ENCODE measurements around the gene ABCD3.
"Not testable (repeated sequence)": the region's sequence is repeated elsewhere in the genome, so short reads cannot be mapped to it uniquely, and the experiment has no call there.

ABCD3 gene

GRCh38 chr1:94416901-94417727 is 1.1 kb upstream of the ABCD3 start:
- no peak for DNase-seq

- no peak for DNase-seq
Observed at GRCh38 chr1:94417728-94417977, 536 bp upstream of the ABCD3 start.

- no peak for DNase-seq
Observed at GRCh38 chr1:94418664-94419655, 771 bp downstream of the ABCD3 start.

DNA sequence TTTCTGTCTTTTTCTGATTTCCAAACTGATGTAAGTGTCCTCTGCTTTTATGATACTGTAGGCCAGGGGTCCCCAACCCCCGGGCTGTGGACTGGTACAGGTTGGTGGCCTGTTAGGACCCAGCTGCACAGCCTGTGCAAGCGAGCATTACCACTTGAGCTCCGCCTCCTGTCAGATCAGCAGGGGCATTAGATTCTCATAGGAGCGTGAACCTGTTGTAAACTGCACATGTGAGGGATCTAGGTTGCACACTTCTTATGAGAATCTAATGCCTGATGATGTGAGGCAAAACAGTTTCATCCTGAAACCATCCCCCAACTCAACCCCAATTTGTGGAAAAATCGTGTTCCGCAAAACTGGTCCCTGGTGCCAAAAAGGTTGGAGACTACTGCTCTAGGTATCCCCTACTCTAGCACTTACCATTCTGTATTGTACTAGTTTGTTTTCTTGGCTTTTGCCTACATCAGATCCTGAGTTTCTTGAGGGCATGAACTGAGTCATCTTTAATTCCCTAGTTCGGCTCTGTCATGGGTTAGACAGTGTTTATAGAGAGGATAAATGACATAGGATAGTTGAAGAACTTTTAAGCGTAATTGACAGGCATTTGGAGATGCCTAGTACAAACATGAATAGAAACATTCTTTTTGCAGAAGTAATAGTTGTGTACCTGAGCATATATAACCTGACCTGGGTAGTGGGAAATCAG is 4.1 kb downstream of the ABCD3 start:
- no peak for DNase-seq

DNA sequence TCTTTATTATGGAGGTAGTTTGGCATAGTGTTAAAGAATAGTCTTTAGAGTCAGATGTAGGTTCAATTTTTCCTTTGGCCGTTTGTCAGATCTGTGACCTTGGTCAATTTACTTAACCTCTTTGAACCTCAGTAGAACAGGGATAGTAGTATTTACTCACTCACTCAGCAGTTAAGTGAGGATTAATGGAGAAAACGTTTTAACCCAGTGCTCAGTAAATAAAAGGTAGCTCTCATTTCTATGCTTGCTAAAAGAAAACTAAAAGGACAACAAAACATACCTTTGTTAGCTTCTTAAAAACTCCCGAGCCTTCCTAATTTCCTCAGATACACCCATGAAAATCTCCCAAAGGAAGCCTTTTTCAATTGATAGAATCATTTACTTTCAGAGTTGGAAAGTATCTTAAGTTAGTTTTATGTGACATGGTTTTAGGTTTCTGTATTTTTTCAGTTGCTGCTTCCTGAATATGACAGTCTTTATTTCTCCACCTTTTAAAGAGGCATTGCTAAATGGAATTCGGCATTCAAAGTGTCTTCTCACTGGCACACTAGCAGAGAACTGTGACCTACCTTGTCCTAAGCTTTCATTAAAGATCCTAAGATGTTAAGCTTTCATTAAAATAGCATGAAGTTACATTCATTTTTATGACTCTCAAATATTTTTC is 7.8 kb downstream of the ABCD3 start:
- DNase-seq: no peak

GRCh38 chr1:94426485-94426870 is 8.3 kb downstream of the ABCD3 start:
- not testable (repeated sequence) for DNase-seq

DNA sequence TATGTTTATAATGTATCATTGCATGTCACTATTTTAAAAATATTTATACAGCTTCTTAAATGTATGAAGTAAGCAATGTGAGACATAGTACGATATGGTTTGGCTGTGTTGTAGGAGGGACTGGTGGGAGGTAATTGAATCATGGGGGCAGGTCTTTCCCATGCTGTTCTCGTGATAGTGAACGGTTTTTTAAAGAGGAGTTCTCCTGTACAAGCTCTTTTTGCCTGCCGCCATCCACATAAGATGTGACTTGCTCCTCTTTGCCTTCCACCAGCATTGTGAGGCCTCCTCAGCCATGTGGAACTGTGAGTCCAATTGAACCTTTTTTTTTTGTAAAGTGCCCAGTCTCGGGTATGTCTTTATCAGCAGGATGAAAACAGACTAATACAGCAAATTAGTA is 10.3 kb downstream of the ABCD3 start:
- DNase-seq: no peak

GRCh38 chr1:94428927-94429528 is 10.8 kb downstream of the ABCD3 start:
- DNase-seq: not testable (repeated sequence)

- not testable (repeated sequence) for DNase-seq
Observed at GRCh38 chr1:94430066-94430465, 11.9 kb downstream of the ABCD3 start.

GRCh38 chr1:94433866-94434265 is 15.7 kb downstream of the ABCD3 start:
- DNase-seq: no peak

GRCh38 chr1:94434365-94435045 is 16.3 kb downstream of the ABCD3 start:
- no peak for DNase-seq

DNA sequence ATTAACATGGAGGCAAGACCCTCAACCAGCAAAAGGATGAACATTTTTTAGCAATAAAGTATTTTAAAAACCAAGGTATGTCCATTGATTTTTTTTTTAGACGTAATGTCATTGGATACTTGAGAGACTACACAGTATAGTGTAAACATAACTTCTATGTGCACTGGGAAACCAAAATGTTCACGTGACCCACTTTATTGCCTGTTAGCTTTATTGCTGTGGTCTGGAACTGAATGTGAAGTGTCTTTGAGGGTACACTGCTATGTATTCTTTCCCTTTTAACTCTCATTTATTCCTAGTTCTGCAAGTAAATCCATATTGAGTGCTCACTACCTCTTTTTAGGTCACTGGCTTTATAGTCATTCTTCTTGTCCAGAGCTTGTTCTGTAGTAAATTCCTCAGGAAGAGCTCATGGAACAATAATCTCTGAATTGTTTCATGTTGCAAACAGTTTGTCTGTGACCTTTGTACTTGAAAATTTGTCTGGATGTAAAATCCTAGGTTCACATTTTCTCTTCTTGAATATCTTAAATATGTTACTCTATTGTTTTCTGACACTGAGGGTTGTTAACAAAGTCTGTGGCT is 20.6 kb downstream of the ABCD3 start:
- no peak for DNase-seq

DNA sequence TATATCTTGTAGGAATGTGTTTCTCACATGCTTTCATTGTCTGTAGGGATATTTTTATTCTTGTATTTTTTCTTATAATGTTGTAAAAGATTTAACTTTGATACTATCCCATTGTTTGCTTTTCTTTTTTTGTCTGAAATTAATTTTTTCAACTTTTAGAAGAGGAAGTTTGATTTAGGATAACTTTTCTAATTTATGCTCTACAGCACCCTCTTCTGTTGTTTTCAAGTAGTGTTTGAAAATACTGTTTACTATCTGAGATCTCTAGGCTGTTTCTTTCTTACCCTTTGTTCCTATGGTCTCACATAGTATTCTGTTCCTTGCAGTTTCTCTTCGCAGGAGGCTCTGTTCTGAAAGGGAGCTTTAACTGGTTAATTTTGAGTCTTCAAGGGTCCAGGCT is 21.9 kb downstream of the ABCD3 start:
- DNase-seq: no peak

DNA sequence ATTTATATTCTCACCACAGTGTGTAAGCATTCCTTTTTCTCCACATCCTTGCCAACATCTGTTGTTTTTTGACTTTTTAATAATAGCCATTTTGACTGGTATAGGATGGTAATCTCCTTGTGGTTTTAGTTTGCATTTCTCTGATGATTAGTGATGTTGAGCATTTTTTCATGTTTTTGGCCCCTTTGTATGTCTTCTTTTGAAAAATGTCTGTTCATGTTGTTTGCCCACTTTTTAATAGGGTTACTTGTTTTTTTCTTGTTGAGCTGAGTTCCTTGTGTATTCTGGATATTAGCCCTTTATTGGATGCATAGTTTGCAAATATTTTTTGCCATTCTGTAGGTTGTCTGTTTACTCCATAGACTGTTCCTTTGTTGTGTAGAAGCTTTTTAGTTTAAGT is 24.9 kb downstream of the ABCD3 start:
- not testable (repeated sequence) for DNase-seq

GRCh38 chr1:94444819-94445218 is 26.6 kb downstream of the ABCD3 start:
- not testable (repeated sequence) for DNase-seq

DNA sequence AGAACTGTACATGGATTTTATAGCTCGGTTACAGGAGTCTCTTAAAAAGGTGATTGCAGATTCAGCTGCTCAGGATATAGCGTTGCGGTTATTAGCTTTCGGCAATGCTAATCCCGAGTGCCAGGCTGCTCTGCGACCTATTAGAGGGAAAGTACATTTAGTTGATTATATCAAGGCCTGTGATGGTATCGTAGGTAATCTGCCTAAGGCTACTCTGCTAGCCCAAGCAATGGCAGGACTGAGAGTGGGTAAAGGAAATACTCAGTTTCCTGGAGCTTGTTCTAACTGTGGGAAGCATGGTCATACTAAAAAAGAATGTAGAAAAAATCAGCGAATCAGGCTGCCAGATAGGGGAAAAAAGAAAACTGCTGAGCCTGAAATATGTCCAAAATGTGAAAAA is 27.5 kb downstream of the ABCD3 start:
- DNase-seq: not testable (repeated sequence)

DNA sequence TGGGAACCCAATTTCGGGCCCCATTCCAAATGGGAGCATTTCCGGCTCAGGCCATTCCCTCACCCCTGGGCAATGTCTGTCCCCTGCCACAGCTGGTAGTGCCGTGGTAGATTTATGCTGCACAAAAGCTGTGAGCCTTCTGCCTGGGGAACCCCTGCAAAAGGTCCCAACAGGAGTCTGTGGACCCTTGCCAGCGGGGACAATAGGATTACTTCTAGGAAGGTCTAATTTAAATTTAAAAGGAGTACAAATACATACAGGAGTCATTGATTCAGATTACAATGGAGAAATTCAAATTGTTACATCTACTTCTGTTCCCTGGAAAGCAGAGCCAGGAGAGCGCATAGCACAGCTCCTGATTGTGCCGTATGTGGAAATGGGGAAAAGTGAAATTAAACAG is 28.0 kb downstream of the ABCD3 start:
- not testable (repeated sequence) for DNase-seq

DNA sequence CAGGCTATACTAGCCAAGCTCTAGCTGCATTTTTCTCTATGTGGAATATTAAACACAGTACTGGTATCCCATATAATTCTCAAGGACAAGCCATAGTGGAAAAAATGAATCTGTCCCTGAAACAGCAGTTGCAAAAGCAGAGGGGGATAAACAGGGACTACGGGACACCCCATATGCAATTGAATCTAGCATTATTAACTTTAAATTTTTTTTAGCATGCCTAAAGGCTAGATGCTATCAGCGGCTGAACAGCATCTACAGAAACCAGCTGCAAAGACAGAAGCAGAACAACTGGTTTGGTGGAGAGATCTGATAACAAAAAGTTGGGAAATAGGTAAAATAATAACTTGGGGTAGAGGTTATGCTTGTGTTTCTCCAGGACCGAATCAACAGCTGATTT is 30.6 kb downstream of the ABCD3 start:
- not testable (repeated sequence) for DNase-seq

DNA sequence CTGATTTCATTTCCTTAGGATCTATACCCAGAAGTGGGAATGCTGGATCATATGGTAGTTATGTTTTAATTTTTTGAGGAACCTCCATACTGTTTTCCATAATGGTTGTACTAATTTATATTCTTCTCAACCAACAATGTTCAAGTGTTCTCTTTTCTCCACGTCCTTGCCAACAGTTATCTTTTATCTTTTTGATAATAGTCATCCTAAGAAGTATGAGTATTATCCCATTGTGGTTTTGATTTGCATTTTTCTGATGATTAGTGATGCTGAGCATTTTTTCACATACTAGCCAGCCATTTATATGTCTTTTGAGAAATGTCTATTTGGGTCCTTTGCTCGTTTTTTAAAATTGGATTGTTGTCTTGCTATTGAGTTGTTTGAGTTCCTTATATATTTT is 38.5 kb downstream of the ABCD3 start:
- DNase-seq: no peak

DNA sequence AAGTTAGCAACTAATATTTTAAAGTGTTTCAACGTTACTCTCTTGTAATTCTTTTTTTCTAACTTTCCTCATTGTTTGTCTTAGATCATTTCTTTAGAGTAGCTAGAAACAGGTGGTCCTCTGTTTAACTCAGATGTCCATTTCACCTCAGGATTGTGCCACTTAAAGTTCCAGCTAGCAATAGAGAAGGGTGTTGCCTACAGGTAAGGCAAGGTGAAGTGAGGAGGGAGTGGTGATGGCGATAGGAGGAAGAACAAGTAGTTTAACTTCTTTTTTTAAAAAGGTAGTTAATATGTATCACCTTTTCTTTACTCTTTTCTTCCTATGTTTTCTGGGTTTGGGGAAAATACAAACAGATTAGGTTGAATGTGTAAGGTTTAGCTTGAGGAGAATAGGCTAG is 44.4 kb downstream of the ABCD3 start:
- no peak for DNase-seq

DNA sequence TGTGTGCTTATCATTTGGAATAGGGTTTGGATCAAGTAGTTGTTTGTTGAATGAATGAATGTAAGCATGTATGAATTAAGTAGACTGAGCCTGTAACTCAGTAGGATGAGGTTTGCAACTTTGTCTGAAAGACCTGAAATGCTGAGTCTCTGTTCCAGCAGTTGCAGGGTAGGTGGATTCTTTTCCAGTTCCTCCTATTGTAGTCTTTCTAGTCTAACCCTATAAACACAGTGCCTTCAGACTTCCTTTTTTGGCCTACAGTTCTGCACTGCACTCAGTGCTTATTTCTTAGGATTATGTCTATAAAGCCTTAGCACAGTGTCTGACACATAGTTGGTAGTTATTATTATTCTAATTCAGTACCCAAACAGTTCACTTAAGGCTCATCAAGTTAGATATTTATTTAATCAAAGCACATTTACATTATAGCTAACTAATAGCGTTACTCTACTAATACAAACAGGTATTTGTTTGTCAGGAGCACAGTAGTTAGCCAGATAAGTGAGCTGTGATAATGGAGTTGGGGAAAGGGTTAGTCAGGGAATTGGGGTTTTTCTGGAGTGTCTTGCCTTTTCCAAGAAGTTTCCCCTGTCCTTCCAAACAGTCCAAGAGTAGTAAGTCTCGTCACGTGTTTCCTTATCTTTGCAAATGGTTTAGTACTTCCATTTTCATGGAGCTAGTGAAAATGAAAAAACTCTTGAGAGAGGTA is 45.0 kb downstream of the ABCD3 start:
- no peak for DNase-seq
